ENCODE results near the gene DRC1.

Gene DRC1

DNA sequence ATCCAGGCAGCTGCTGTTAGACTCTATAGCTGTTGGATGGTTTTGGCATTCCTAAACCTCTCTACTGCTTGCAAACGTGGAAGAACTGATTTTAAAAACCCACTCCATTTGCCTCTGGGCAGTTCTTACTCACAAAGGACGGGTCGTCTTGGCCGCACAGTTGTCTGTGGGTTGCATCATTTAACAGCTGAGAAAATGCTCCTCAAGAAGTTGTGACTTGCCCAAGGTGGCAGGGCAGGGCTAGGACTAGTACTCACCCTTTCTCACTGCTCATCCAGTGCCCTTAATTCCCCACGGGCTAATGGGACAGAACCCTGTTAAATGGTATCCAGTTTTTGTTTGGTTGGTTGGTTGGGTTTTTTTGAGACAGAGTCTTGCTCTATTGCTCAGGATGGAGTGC is 997 bp upstream of the DRC1 start:
- no peak for DNase-seq

DNA sequence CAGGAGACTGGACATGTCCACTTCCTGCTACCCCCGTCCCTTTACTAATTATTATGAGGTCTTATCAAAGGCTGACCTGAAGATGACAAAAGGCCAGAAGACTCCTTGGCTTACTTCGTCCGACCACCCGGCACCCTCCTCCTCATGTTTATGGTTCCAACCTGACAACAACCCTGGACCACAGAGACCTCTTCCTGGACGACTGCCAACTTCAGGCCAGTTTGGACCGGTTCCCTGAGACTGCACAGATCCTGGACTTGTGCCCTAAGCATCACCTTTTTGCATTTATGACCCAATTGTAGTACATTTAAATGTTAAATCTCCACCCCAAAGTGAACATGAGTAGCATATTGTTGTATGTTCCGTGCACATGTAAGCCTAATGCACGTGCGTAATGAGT is 5.8 kb downstream of the DRC1 start:
- DNase-seq = no peak

DNA sequence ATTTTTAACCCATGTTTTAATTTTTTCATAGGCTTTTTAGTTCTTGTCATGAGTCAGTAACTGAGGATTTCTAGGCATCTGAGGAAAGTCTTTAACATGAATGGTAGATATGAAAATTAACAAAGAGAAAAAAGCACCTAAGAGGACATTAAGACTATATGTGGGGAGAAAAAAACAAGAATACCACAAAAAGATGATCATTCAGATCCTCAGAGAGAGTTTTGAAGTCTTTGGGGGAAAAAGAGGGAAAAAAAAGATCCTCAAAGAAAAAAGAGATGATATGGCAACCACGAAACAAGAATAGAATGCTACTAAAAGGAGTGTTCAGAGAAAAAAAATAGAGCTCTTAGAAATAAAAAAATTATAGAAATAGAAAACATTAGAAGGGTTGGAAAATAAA is 8.1 kb downstream of the DRC1 start:
- no peak for DNase-seq

DNA sequence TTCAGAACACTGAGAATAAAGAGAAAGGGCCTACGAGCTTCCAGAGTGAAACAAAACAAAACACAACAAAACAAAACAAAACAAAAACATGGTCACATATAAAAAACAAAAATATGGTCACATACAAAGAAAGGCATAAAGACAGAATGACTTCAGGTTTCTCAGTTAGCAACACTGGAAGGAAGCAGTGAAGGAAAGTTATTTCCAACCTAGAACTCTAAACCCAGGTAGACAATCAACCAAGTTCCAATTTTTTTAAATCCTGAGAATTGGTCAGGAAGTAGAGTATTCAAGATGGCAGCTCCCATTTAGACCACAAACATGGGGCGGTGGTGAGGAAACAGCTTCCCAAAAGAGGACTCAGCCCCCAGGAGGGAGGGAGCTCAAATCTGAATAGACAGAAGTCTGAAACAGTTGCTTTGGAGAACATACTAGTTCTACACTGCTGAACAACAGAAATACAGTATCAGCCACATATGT is 9.1 kb downstream of the DRC1 start:
- DNase-seq = no peak

- no peak for DNase-seq
These were observed 9.7 kb downstream of the DRC1 start for GRCh38 chr2:26411419-26411818.

DNA sequence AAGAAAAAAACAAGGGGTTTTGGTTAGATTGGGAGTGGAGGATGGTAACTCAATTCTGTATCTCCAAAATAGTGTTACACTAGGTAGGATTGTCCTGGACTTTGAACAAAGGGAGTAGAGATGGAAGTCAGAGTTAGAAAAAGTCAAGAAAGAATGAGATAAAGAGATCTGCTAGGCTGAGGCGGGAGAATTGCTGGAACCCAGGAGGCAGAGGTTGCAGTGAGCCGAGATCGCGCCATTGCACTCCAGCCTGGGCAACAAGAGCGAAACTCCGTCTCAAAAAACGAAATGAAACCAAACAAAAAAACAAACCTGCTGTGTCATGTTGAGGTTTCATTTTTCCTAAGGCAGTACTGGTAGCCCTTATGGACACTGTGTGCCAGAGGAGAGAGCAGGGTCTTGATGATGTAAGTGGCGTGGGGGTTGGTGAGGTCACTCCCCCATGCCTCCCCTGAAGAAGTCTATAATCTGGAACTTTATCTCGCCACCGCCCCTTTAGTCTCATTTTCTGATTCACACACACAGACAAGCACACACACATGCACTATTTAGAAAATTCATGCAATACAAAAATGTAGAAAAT is 10.5 kb downstream of the DRC1 start:
- DNase-seq = no peak

GRCh38 chr2:26414311-26414710 is 12.6 kb downstream of the DRC1 start:
- peak; percentile 32 for DNase-seq

- no peak for DNase-seq
These were observed 20.2 kb downstream of the DRC1 start for GRCh38 chr2:26421961-26422360.

GRCh38 chr2:26422947-26423629 is 21.4 kb downstream of the DRC1 start:
- no peak for DNase-seq

- DNase-seq = no peak
These were observed 22.0 kb downstream of the DRC1 start for GRCh38 chr2:26423750-26424149.

DNA sequence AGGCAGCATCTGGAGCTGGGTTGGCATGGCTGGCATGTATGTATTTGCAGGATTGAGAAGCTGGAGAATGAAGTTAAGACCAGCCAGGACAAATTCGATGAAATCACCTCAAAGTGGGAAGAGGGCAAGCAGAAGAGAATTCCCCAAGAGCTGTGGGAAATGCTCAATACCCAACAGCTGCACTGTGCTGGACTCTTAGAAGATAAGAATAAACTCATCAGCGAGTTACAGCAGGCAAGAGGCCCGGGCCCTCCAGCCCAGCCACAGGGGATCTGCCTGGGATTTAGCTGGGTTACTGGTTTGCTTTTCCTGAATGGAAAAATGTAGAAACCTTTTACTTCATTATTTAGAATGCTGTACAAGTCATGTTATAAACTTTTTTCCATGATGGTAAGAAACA is 22.5 kb downstream of the DRC1 start:
- no peak for DNase-seq

DNA sequence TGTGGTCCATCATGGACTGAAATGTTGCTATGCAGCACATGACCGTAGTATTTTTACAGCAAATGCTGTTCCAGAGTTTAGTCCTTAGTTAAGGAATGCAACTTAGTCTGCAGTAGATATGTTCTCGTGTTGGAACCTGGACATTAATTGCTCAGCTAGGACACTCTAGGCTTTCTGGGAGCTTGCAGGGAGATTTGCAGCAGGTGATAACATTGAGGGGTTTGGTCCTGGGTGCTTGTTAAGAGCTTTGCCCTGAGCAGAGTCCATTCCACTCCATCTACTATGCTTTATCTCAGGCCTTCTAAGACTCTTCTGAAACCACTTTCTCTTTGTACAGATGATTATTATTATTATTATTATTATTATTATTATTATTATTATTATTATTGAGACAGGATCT is 27.1 kb downstream of the DRC1 start:
- no peak for DNase-seq

- DNase-seq = peak; percentile 18
These were observed 28.3 kb downstream of the DRC1 start for GRCh38 chr2:26429779-26430578.

DNA sequence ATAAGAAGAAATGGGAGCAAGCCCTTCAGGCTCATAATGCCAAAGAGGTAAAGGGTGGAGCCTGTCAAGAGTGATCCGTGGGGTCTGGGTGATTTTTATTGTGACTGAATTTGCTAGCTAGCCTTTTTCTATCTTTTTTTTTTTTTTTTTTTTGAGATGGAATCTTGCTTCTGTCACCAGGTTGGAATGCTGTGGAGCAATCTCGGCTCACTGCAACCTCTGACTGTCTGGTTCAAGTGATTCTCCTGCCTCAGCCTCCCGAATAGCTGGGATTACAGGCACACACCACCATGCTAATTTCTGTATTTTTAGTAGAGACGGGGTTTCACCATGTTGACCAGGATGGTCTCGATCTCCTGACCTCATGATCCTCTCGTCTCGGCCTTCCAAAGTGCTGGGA is 29.1 kb downstream of the DRC1 start:
- DNase-seq = no peak

DNA sequence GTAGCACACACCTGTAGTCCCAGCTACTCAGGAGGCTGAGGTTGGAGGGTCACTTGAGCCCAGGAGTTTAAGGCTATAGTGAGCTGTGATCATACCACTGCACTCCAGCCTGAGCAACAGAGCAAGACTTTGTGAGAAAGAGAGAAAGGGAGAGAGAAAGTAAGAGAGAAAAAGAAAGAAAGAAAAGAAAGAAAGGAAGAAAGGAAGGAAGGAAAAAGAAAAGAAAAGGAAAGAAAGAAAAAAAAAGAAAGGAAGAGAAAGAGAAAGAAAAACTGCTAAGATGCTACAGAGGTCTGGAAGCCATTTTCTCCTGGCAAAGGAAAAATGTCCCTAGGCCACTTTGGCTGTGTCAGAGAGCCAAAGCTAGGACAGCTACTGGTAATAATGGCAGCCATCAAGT is 30.6 kb downstream of the DRC1 start:
- DNase-seq = no peak

DNA sequence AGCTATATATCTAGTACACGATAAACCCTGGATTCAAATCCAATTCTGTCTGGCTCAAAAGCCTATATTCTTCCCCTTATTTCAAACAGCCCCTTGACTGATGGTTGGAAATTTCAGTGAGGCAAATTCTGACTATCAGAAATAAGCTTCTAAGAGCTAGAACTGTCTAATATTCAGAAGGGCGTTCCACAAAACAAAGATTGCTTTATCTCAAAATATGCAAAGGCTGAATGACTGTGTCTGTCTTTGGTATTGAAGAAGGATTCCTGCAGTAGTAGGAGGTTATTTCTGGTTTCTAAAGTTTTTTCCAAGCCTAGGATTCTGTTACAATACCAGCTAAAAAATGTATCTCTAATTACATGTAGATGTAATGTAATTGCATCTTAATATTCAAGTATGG is 31.1 kb downstream of the DRC1 start:
- DNase-seq = no peak

GRCh38 chr2:26435106-26435505 is 33.4 kb downstream of the DRC1 start:
- no peak for DNase-seq

GRCh38 chr2:26438526-26438925 is 36.8 kb downstream of the DRC1 start:
- DNase-seq = no peak

DNA sequence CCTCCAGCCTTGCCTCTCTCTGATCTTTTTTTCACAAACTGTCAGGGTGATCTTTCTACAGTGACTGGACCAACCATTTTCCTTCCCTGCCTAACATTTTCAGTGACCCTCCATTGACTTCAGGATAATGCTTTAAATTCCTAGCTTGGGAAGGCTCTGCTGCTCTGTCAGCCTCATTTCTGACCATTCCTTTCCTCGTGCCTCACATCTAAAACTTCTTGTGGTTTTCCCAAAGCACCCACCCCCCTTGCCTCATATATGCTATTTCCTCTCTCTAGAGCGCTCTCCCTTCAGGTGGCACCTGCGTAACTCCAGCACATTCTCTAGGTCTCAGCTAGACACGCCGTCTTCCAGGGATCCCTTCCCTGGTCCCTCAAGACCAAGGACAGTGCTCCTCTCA is 37.2 kb downstream of the DRC1 start:
- DNase-seq = no peak

GRCh38 chr2:26442301-26442700 is 40.6 kb downstream of the DRC1 start:
- no peak for DNase-seq

DNA sequence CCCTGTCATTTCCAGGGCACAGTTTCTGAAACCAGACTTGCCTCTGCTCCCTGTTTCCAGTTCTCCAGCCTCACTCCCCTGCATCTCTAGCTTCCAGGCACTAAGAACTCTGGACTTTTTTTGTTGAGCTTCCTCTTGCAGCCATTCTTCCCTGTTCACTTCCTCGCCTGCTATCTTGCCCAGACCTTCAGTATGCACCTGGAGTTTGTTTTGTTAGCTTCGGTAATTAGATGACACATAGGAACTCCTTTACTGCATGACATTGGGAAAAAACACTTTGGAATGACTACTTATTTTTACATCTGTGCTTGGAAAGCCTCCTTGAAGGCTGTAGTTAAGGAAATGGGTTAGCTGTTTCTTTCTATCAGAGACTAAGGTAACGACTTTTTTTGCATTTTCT is 41.0 kb downstream of the DRC1 start:
- DNase-seq = no peak

GRCh38 chr2:26444236-26444635 is 42.5 kb downstream of the DRC1 start:
- no peak for DNase-seq

DNA sequence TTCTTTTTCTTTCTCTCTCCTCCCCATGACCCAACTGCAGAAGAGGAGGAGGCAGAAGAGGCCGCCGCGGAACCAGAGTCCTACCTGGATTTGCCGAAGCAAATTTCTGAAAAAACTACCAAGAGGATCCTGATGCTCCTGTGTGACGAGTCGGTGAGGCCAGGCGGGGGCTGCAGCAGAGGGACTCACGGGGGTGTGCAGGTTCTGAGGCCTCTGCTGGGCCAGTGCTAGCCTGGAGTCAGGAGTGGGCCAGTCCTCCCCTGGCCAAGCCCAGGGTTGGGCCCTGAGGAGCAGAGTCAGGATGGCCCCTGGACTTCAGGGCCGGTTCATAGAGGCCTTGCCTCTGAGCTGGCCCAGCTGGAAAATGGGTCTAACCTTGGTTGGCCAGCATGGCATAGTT is 46.9 kb downstream of the DRC1 start:
- DNase-seq = no peak

Data from NCI-H1694 (cell line).